DND-41 (cell line): ENCODE data around the gene C2CD2.

Experiments
- ATAC-seq: fragments of 200-7000 bp; cut with Tn5 transposase; 3 replicates; pipeline ENCODE4 v1.9.1; 2021; ENCODE audit warnings: low read depth; ENCODE audit not compliant: insufficient read depth
- DNase-seq: peaks from one replicate; pipeline ENCODE4 v3.0.0-alpha.2; 2020
- H2AFZ ChIP-seq: 2 replicates; pipeline ENCODE4 v1.6.0; 2012; ENCODE audit warnings: low read depth, low read length
- H3K27ac ChIP-seq: 2 replicates; pipeline ENCODE4 v1.5.1; 2012; ENCODE audit warnings: low read length, inconsistent platforms
- H3K27me3 ChIP-seq: fragments of 200-600 bp; sonication (generic); 2 replicates; pipeline ENCODE4 v1.6.0; 2012; ENCODE audit warnings: low read length, mild to moderate bottlenecking, inconsistent platforms; ENCODE audit not compliant: insufficient read depth, poor library complexity
- H3K36me3 ChIP-seq: 2 replicates; pipeline ENCODE4 v1.5.1; 2012; ENCODE audit warnings: low read length, inconsistent platforms; ENCODE audit not compliant: insufficient read depth
- H3K4me1 ChIP-seq: 2 replicates; pipeline ENCODE4 v1.5.1; 2012; ENCODE audit warnings: mild to moderate bottlenecking, low read length; ENCODE audit not compliant: insufficient read depth
- H3K4me2 ChIP-seq: 2 replicates; pipeline ENCODE4 v1.6.0; 2012; ENCODE audit warnings: mild to moderate bottlenecking, moderate library complexity, low read length, inconsistent platforms; ENCODE audit not compliant: insufficient read depth
- H3K4me3 ChIP-seq, 2 experiments: fragments of 200-600 bp in 1 of 2; shearing (Covaris generic) in 1 of 2; 2 replicates each; pipeline ENCODE4 v1.5.1; 2012 to 2016; ENCODE audit warnings: inconsistent platforms in 2 of 2, low read length in 2 of 2, mild to moderate bottlenecking in 2 of 2, low read depth in 1 of 2, moderate library complexity in 1 of 2
- H3K79me2 ChIP-seq: 2 replicates; pipeline ENCODE4 v1.6.0; 2012; ENCODE audit warnings: low read length, inconsistent platforms; ENCODE audit not compliant: insufficient read depth
- H3K9ac ChIP-seq: 2 replicates; pipeline ENCODE4 v1.6.0; 2012; ENCODE audit warnings: low read depth, mild to moderate bottlenecking, inconsistent platforms, low read length, moderate library complexity
- H3K9me3 ChIP-seq: 2 replicates; pipeline ENCODE4 v1.5.1; 2012; ENCODE audit warnings: low read length, moderate library complexity, mild to moderate bottlenecking, inconsistent platforms; ENCODE audit not compliant: insufficient read depth, severe bottlenecking
- H4K20me1 ChIP-seq: 2 replicates; pipeline ENCODE4 v1.6.0; 2012; ENCODE audit warnings: low read length; ENCODE audit not compliant: insufficient read depth
- EZH2 ChIP-seq: IDR thresholded peaks from 3 replicates; pipeline ENCODE4 v1.6.1; 2012; ENCODE audit warnings: borderline replicate concordance, low read depth, mild to moderate bottlenecking, moderate library complexity, low read length, inconsistent platforms; ENCODE audit not compliant: severe bottlenecking
- TF ChIP-seq, protein P1 (sequence below): IDR thresholded peaks from 2 replicates; pipeline ENCODE4 v1.5.1; 2012; ENCODE audit warnings: borderline replicate concordance, low read length, moderate library complexity, mild to moderate bottlenecking; ENCODE audit not compliant: poor library complexity, severe bottlenecking; ENCODE audit errors: extremely low read depth

C2CD2 gene

DNA sequence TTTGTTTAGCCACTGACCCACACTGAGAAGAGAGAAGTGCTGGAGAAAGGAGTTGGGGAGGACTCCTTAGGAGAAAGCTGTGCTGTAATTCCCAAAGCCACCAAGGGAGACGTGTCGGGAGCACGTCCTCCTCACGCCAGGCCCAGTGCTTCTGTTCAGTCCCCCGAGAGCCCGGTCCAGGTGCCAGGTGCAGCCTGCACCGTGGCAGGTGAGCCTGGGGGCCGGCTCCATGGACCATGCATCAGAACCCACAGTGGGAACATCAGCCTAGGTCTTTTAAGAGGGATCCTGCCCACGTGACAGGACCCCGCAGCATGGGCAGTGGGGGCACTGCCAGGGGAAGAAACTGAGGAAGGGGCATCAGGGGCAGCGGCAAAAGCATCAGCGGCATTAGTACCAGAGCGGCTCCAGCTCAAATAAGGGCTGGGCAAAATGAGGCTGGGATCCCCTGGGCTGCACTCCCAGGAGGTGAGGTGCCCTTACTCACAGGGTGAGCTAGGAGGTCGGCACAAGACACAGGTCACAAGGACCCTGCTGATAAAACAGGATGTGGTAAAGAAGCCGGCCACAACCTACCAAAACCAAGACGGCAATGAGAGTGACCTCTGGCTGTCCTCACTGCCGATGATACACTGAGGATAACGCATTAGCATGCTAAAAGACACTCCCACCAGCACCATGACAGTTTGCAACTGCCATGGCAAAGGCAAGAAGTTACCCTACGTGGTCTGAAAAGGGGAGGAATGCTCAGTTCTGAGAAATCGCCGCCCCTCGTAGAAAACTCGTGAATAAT lies 50.1 kb downstream of the C2CD2 start:
- no peak for DNase-seq
- Histone ChIP-seq H3K4me1 (peaks cover 13% of the 10 kb centered on the region), H3K9ac (no peak overlapping the region), H3K4me2 (no peak overlapping the region), H3K4me3 (no peak overlapping the region), H3K79me2 (no peaks in the 10 kb centered on the region), H3K9me3 (no peaks in the 10 kb centered on the region), H3K36me3 (peaks cover 16% of the 10 kb centered on the region; the same call in 1 of the 2 replicates), H2AFZ (no peak overlapping the region), H4K20me1 (no peaks in the 10 kb centered on the region), H3K27ac (no peak overlapping the region), H3K27me3 (no peaks in the 10 kb centered on the region)
- ATAC-seq = no peak
- TF ChIP-seq, protein P1, sequence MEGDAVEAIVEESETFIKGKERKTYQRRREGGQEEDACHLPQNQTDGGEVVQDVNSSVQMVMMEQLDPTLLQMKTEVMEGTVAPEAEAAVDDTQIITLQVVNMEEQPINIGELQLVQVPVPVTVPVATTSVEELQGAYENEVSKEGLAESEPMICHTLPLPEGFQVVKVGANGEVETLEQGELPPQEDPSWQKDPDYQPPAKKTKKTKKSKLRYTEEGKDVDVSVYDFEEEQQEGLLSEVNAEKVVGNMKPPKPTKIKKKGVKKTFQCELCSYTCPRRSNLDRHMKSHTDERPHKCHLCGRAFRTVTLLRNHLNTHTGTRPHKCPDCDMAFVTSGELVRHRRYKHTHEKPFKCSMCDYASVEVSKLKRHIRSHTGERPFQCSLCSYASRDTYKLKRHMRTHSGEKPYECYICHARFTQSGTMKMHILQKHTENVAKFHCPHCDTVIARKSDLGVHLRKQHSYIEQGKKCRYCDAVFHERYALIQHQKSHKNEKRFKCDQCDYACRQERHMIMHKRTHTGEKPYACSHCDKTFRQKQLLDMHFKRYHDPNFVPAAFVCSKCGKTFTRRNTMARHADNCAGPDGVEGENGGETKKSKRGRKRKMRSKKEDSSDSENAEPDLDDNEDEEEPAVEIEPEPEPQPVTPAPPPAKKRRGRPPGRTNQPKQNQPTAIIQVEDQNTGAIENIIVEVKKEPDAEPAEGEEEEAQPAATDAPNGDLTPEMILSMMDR = no peak
- TF ChIP-seq EZH2 = no peak

GRCh38 chr21:41902946-41903345 lies 50.9 kb downstream of the C2CD2 start:
- no peak overlapping the region for H3K4me2 ChIP-seq
- H3K27me3 ChIP-seq = no peaks in the 10 kb centered on the region
- no peak overlapping the region for H3K4me3 ChIP-seq
- H3K4me1 ChIP-seq = peaks cover 20% of the 10 kb centered on the region
- H3K79me2 ChIP-seq = no peaks in the 10 kb centered on the region
- H3K9me3 ChIP-seq = no peaks in the 10 kb centered on the region
- TF ChIP-seq, protein P1 = no peak
- no peak for TF ChIP-seq EZH2
- no peaks in the 10 kb centered on the region for H4K20me1 ChIP-seq
- DNase-seq = no peak
- peaks cover 16% of the 10 kb centered on the region; the same call in 1 of the 2 replicates for H3K36me3 ChIP-seq
- H2AFZ ChIP-seq = no peak overlapping the region
- no peak overlapping the region for H3K27ac ChIP-seq
- ATAC-seq = no peak
- no peak overlapping the region for H3K9ac ChIP-seq

- Histone ChIP-seq H3K4me2 (no peak overlapping the region), H3K9me3 (no peaks in the 10 kb centered on the region), H4K20me1 (no peaks in the 10 kb centered on the region), H3K9ac (no peak overlapping the region), H3K4me3 (no peak overlapping the region), H3K4me1 (peaks cover 20% of the 10 kb centered on the region), H3K36me3 (peaks cover 5% of the 10 kb centered on the region; the same call in 1 of the 2 replicates), H2AFZ (no peak overlapping the region), H3K27ac (no peak overlapping the region), H3K79me2 (no peaks in the 10 kb centered on the region), H3K27me3 (no peaks in the 10 kb centered on the region)
- ATAC-seq (no peak), DNase-seq (no peak)
- TF ChIP-seq EZH2 = no peak
- TF ChIP-seq, protein P1 = no peak
Observed at GRCh38 chr21:41901782-41902181, 52.0 kb downstream of the C2CD2 start.
